ENCODE data around the gene NUP214. TPM values are rescaled to one million over a fixed set of nuclear protein-coding genes. Genes with fewer than 3 reads are reported as not detected.

NUP214 gene
- total RNA-seq, 1 experiment from 2014 or later = 35.5 TPM

Other genes with a start within 250 kb of the NUP214 start
- not detected for gene QRFP, start 228.8 kb upstream of the NUP214 start, total RNA-seq (2021; ENCODE audit: unreplicated experiment)
- gene FIBCD1, start 186.3 kb upstream of the NUP214 start, total RNA-seq (2021; ENCODE audit: unreplicated experiment) = 26.1 TPM
- gene LAMC3, start 116.4 kb upstream of the NUP214 start, total RNA-seq (2021; ENCODE audit: unreplicated experiment) = 7.7 TPM
- gene AIF1L, start 29.1 kb upstream of the NUP214 start, total RNA-seq (2021; ENCODE audit: unreplicated experiment) = 34.0 TPM
- 3.4 TPM for gene FAM78A, start 150.9 kb downstream of the NUP214 start, total RNA-seq (2021; ENCODE audit: unreplicated experiment)
- gene PLPP7, start 164.1 kb downstream of the NUP214 start, total RNA-seq (2021; ENCODE audit: unreplicated experiment) = 0.37 TPM